H9 (cell line): Measurements from ENCODE around the gene PDIA2. TPM values are rescaled to one million over a fixed set of nuclear protein-coding genes. Genes with fewer than 3 reads are reported as not detected.

ENCODE experiments used
- DNase-seq: peaks from one replicate; pipeline ENCODE4 v3.0.0-alpha.2; 2017
- H2AFZ ChIP-seq: one replicate; pipeline ENCODE4 v1.6.1; 2013; ENCODE audit warnings: mild to moderate bottlenecking, low read length, control low read depth, moderate library complexity
- H2AK5ac ChIP-seq: 2 replicates; pipeline ENCODE4 v1.6.1; 2013; ENCODE audit warnings: low read length, control low read depth, mixed read lengths; ENCODE audit not compliant: insufficient read length
- H2BK120ac ChIP-seq: one replicate; pipeline ENCODE4 v1.6.1; 2013; ENCODE audit warnings: low read depth, mild to moderate bottlenecking, low read length, control low read depth, inconsistent platforms; ENCODE audit not compliant: poor library complexity, severe bottlenecking
- H2BK12ac ChIP-seq: 2 replicates; pipeline ENCODE4 v1.6.1; 2013; ENCODE audit warnings: low read length, control low read depth, mixed read lengths, low read depth; ENCODE audit not compliant: insufficient read length
- H2BK15ac ChIP-seq: 2 replicates; pipeline ENCODE4 v1.6.1; 2013; ENCODE audit warnings: low read depth, low read length, control low read depth
- H2BK20ac ChIP-seq: one replicate; pipeline ENCODE4 v1.6.1; 2013; ENCODE audit warnings: low read depth, mild to moderate bottlenecking, low read length, control low read depth, inconsistent platforms; ENCODE audit not compliant: poor library complexity, severe bottlenecking
- H2BK5ac ChIP-seq: 2 replicates; pipeline ENCODE4 v1.6.1; 2013; ENCODE audit warnings: low read length, control low read depth, mixed read lengths; ENCODE audit not compliant: insufficient read length
- H3K14ac ChIP-seq: 2 replicates; pipeline ENCODE4 v1.6.1; 2013; ENCODE audit warnings: low read length, control low read depth; ENCODE audit not compliant: insufficient read depth
- H3K18ac ChIP-seq: 2 replicates; pipeline ENCODE4 v1.6.1; 2013; ENCODE audit warnings: low read depth, mild to moderate bottlenecking, mixed read lengths, low read length, control low read depth; ENCODE audit not compliant: insufficient read length
- H3K23ac ChIP-seq: 2 replicates; pipeline ENCODE4 v1.6.1; 2013; ENCODE audit warnings: low read length, control low read depth, mixed read lengths, low read depth; ENCODE audit not compliant: insufficient read length
- H3K23me2 ChIP-seq: 2 replicates; pipeline ENCODE4 v1.6.1; 2013; ENCODE audit warnings: low read depth, mild to moderate bottlenecking, mixed read lengths, low read length, control low read depth; ENCODE audit not compliant: insufficient read length, poor library complexity, severe bottlenecking
- H3K27ac ChIP-seq: 2 replicates; pipeline ENCODE4 v1.5.1; 2013; ENCODE audit warnings: low read length, control low read depth, mixed read lengths, low read depth; ENCODE audit not compliant: insufficient read length
- H3K27me3 ChIP-seq: 2 replicates; pipeline ENCODE4 v1.6.1; 2013; ENCODE audit warnings: low read length, control low read depth, inconsistent platforms; ENCODE audit not compliant: insufficient read depth
- H3K4ac ChIP-seq: 2 replicates; pipeline ENCODE4 v1.6.1; 2013; ENCODE audit warnings: low read depth, mild to moderate bottlenecking, control low read depth, inconsistent platforms, low read length, moderate library complexity
- H3K4me1 ChIP-seq: 2 replicates; pipeline ENCODE4 v1.6.1; 2013; ENCODE audit warnings: low read length, control low read depth, inconsistent platforms; ENCODE audit not compliant: insufficient read depth
- H3K4me2 ChIP-seq: 2 replicates; pipeline ENCODE4 v1.6.1; 2013; ENCODE audit warnings: low read length, control low read depth, mixed read lengths; ENCODE audit not compliant: insufficient read length, insufficient read depth
- H3K56ac ChIP-seq: 2 replicates; pipeline ENCODE4 v1.6.1; 2013; ENCODE audit warnings: low read depth, mild to moderate bottlenecking, mixed read lengths, low read length, control low read depth; ENCODE audit not compliant: insufficient read length
- H3K79me1 ChIP-seq: 2 replicates; pipeline ENCODE4 v1.6.1; 2013; ENCODE audit warnings: low read depth, mild to moderate bottlenecking, moderate library complexity, low read length, control low read depth, inconsistent platforms; ENCODE audit not compliant: insufficient read depth, poor library complexity, severe bottlenecking
- H3K79me2 ChIP-seq: 2 replicates; pipeline ENCODE4 v1.6.1; 2013; ENCODE audit warnings: low read length, control low read depth, inconsistent platforms; ENCODE audit not compliant: insufficient read depth
- H3K9ac ChIP-seq: 2 replicates; pipeline ENCODE4 v1.6.1; 2013; ENCODE audit warnings: low read length, control low read depth, mixed read lengths; ENCODE audit not compliant: insufficient read length; ENCODE audit errors: extremely low read depth
- H3K9me3 ChIP-seq: one replicate; pipeline ENCODE4 v1.6.1; 2013; ENCODE audit warnings: low read depth, low read length, inconsistent platforms; ENCODE audit not compliant: control insufficient read depth
- H3T11ph ChIP-seq: one replicate; pipeline ENCODE4 v1.6.1; 2013; ENCODE audit warnings: mild to moderate bottlenecking, low read length, control low read depth, inconsistent platforms
- H4K20me1 ChIP-seq: one replicate; pipeline ENCODE4 v1.6.1; 2013; ENCODE audit not compliant: control insufficient read depth, insufficient read length, insufficient read depth
- H4K5ac ChIP-seq: 2 replicates; pipeline ENCODE4 v1.6.1; 2013; ENCODE audit warnings: low read depth, mild to moderate bottlenecking, mixed read lengths, low read length, control low read depth; ENCODE audit not compliant: insufficient read length
- H4K8ac ChIP-seq: replicated peaks from 2 replicates; pipeline ENCODE4 v1.6.1; 2013; ENCODE audit warnings: low read length, control low read depth, mixed read lengths, low read depth; ENCODE audit not compliant: insufficient read length
- H4K91ac ChIP-seq: 2 replicates; pipeline ENCODE4 v1.6.1; 2013; ENCODE audit warnings: low read depth, mild to moderate bottlenecking, moderate library complexity, mixed read lengths, low read length, control low read depth; ENCODE audit not compliant: insufficient read length
- H3K27ac Mint-ChIP-seq, 3 experiments: 2 replicates in 2 of 3; 3 replicates in 1 of 3; pipeline ENCODE4 v1.8.0; 2020 to 2021; ENCODE audit warnings: mixed read lengths in 3 of 3, mild to moderate bottlenecking in 1 of 3, moderate library complexity in 1 of 3
- H3K27me3 Mint-ChIP-seq: 2 replicates; pipeline ENCODE4 v1.8.0; 2021; ENCODE audit warnings: low read depth, mild to moderate bottlenecking, moderate library complexity, mixed read lengths
- H3K36me3 Mint-ChIP-seq, 3 experiments: 2 replicates in 2 of 3; 3 replicates in 1 of 3; pipeline ENCODE4 v1.8.0; 2020 to 2021; ENCODE audit warnings: low read depth in 3 of 3, mixed read lengths in 3 of 3; ENCODE audit not compliant: insufficient read depth in 1 of 3
- H3K4me1 Mint-ChIP-seq, 2 experiments: 2 replicates each; pipeline ENCODE4 v1.8.0; 2020; ENCODE audit warnings: mixed read lengths in 2 of 2
- H3K4me3 Mint-ChIP-seq, 2 experiments: 2 replicates in 1 of 2; 3 replicates in 1 of 2; pipeline ENCODE4 v1.8.0; 2020 to 2021; ENCODE audit warnings: mild to moderate bottlenecking in 2 of 2, mixed read lengths in 2 of 2, moderate library complexity in 1 of 2
- H3K9me3 Mint-ChIP-seq, 2 experiments: 2 replicates in 1 of 2; 3 replicates in 1 of 2; pipeline ENCODE4 v1.8.0; 2020; ENCODE audit warnings: mild to moderate bottlenecking in 2 of 2, mixed read lengths in 2 of 2, moderate library complexity in 1 of 2
- WGBS: extraction: QIAGEN DNeasy Blood & Tissue Kit; methylation state at CpG from one replicate; pipeline ENCODE4 v1.1.7; 2013; ENCODE audit warnings: missing lambda C conversion rate, low lambda C conversion rate, mixed read lengths; ENCODE audit not compliant: insufficient read length; ENCODE audit errors: extremely low coverage; 5-methylcytosine and 5-hydroxymethylcytosine counted together
- total RNA-seq: library from RNA; stranded (reverse); gene quantifications from 2 replicates; pipeline ENCODE4 v1.2.1, GENCODE V29; 2021
- TF ChIP-seq, protein P1 (sequence below): fragments of 200-600 bp; sonication (generic); conservative IDR thresholded peaks from 3 replicates; pipeline ENCODE4 v1.8.0; 2021; ENCODE audit warnings: antibody characterized with exemption, mild to moderate bottlenecking

Gene PDIA2
- total RNA-seq, 1 experiment from 2014 or later = 1.4 TPM

DNA sequence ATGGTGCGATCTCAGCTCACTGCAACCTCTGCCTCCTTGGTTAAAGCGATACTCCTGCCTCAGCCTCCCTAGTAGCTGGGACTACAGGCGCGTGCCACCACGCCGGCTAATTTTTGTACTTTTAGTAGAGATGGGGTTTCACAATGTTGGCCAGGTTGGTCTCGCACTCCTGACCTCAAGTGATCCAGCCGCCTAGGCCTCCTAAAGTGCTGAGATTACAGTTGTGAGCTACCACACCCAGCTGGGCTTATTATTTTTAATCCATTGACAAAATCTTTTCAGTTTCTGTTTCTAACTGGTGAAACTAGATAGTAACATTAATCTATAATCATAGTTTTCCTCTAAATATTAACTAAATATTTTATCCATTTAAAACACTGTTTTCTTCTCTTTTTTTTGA is 42.4 kb upstream of the PDIA2 start:
- H3K9me3 ChIP-seq = no peaks in the 10 kb centered on the region
- no peak overlapping the region for H3K14ac ChIP-seq
- no peak overlapping the region for H3K4me3 Mint-ChIP-seq
- no peak overlapping the region for H2BK12ac ChIP-seq
- H3K79me2 ChIP-seq = no peaks in the 10 kb centered on the region; the same call in 1 of the 2 replicates
- H3K9ac ChIP-seq = no peak overlapping the region
- H3K27ac ChIP-seq = no peak overlapping the region
- H2BK5ac ChIP-seq = no peak overlapping the region
- no peak overlapping the region for H4K5ac ChIP-seq
- no peak overlapping the region for H3K23ac ChIP-seq
- no peaks in the 10 kb centered on the region for H3K4me1 ChIP-seq
- no peak overlapping the region for H2AFZ ChIP-seq
- no peak overlapping the region for H4K91ac ChIP-seq
- no peak overlapping the region for H2BK15ac ChIP-seq
- no peaks in the 10 kb centered on the region for H3K23me2 ChIP-seq
- H3K4me1 Mint-ChIP-seq = peaks cover 2 to 4% of the 10 kb centered on the region in 2 experiments
- no peak for DNase-seq
- no peak overlapping the region for H3T11ph ChIP-seq
- H3K79me1 ChIP-seq = peaks cover 12% of the 10 kb centered on the region
- H3K36me3 Mint-ChIP-seq = peaks cover 0 to 11% (median 6%) of the 10 kb centered on the region in 3 experiments; a peak in 5 of 7 replicates
- H2BK20ac ChIP-seq = no peak overlapping the region
- H4K20me1 ChIP-seq = no peaks in the 10 kb centered on the region
- WGBS = no CpG with 5 or more reads among the region's 8 CpGs
- H4K8ac ChIP-seq = no peak overlapping the region
- no peak overlapping the region for H2AK5ac ChIP-seq
- no peak overlapping the region for H3K4me2 ChIP-seq
- no peaks in the 10 kb centered on the region for H3K27me3 ChIP-seq
- TF ChIP-seq, protein P1, sequence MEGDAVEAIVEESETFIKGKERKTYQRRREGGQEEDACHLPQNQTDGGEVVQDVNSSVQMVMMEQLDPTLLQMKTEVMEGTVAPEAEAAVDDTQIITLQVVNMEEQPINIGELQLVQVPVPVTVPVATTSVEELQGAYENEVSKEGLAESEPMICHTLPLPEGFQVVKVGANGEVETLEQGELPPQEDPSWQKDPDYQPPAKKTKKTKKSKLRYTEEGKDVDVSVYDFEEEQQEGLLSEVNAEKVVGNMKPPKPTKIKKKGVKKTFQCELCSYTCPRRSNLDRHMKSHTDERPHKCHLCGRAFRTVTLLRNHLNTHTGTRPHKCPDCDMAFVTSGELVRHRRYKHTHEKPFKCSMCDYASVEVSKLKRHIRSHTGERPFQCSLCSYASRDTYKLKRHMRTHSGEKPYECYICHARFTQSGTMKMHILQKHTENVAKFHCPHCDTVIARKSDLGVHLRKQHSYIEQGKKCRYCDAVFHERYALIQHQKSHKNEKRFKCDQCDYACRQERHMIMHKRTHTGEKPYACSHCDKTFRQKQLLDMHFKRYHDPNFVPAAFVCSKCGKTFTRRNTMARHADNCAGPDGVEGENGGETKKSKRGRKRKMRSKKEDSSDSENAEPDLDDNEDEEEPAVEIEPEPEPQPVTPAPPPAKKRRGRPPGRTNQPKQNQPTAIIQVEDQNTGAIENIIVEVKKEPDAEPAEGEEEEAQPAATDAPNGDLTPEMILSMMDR = no peak
- no peaks in the 10 kb centered on the region for H3K27me3 Mint-ChIP-seq
- H3K18ac ChIP-seq = no peak overlapping the region
- no peak overlapping the region for H3K4ac ChIP-seq
- no peak overlapping the region for H2BK120ac ChIP-seq
- H3K27ac Mint-ChIP-seq = no peak overlapping the region; a peak in 1 of 7 replicates
- no peaks in the 10 kb centered on the region for H3K9me3 Mint-ChIP-seq
- H3K56ac ChIP-seq = no peak overlapping the region
